Right hindlimb (tissue), 1 donor: ENCODE data around the gene NIPSNAP2.
"Not testable (repeated sequence)": the region's sequence is repeated elsewhere in the genome, so short reads cannot be mapped to it uniquely, and the experiment has no call there.

Experiments
- DNase-seq: peaks from one replicate; pipeline ENCODE4 v3.0.0-alpha.2; 2018

NIPSNAP2 gene

DNA sequence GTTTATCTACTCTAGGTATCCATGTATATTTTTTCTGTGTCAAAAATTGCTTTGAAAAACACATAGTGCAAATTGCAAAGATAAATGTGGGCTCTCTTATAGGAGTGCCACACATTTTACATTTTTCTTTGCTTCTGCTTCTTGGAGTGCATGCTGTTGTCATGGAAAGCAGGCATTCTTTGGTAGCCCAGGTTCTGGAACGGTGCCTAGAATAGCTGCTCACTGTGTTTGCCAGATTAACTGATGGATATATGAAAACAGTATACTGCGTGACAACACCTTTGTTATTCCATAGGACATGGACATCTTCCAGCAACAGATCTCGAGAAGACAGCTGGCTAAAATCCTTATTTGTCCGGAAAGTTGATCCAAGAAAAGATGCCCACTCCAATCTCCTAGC is 13.4 kb downstream of the NIPSNAP2 start:
- DNase-seq: no peak

GRCh38 chr7:55980266-55980665 is 15.9 kb downstream of the NIPSNAP2 start:
- DNase-seq: no peak

DNA sequence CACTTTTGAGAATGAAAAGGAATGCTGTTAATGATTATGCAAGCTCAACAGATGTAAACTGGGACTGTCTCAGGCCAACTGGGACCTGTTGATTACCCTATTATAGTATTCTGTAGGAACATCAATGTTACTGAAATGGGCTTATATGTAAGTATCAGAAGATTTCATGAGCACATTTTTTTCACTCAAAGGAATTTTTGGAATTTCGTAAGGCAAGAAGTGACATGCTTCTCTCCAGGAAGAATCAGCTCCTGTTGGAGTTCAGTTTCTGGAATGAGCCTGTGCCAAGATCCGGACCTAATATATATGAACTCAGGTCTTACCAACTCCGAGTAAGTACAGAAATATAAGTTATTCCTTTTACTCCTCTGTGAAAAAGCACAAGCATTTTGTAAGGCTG is 19.2 kb downstream of the NIPSNAP2 start:
- DNase-seq: no peak

DNA sequence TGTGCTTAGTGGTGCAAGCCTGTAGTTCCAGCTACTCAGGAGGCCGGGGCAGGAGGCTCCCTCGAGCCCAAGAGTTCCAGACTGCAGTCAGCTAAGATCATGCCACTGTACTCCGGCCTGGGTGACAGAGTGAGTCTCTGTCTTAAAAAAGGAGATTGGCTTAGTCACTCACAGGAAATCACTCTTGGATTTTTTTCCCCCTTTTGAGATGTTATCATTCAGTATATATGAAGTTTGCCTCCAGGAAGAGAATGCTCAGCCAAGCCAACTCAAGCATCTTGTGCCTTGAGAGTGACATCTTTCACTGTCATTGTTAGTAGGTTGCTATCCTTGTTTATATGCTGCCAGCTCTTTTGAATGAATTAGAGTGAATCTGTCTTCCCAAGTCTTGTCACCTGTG is 28.0 kb downstream of the NIPSNAP2 start:
- no peak for DNase-seq

- DNase-seq: no peak
Measured at GRCh38 chr7:55996856-55997500, 32.6 kb downstream of the NIPSNAP2 start.

GRCh38 chr7:56003749-56004148 is 39.4 kb downstream of the NIPSNAP2 start:
- no peak for DNase-seq

GRCh38 chr7:56007167-56007652 is 42.8 kb downstream of the NIPSNAP2 start:
- no peak for DNase-seq

DNA sequence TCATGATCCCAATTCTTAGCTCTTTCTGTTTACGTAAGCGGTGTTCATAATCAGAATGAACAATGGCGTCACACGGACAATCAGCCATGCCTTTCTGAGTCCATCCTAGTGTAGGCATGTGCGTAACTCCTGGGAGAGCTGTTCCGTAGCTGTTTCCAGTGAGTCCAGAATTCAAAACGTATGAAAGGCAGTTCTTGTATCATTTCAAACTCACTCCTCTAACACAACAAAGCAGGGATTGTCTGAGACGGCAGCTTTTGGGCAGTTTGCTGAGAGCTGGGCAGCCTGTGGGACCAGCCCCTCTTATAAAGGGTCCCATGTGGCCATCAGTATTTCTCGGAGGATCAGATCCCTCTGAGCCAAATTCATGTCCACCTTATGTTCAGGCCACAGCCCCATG is 43.5 kb downstream of the NIPSNAP2 start:
- DNase-seq: no peak

DNA sequence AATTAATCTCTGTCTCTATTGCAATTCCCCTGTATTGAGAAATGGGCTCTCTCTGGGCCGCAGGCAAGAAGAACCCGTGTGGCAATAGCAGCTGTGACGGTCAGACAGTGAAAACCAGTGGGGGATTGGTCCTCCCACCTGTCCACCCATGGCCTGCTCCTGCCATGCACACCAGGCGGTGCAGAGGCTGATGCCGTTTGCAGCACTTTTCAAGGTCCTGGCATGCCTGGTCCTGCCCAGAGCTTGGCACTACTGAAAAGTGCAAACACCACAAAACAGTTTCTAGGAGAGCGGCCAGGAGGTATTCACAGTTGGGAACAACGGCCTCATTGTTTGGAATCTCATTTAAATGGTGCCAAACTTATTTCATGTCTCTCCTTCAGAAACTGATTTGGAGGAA is 45.3 kb downstream of the NIPSNAP2 start:
- DNase-seq: no peak

- not testable (repeated sequence) for DNase-seq
Measured at GRCh38 chr7:56017015-56017414, 52.6 kb downstream of the NIPSNAP2 start.

GRCh38 chr7:56019501-56019900 is 55.1 kb downstream of the NIPSNAP2 start:
- DNase-seq: no peak

- no peak for DNase-seq
Measured at GRCh38 chr7:56023500-56023899, 59.1 kb downstream of the NIPSNAP2 start.

- no peak for DNase-seq
Measured at GRCh38 chr7:56026538-56026937, 62.2 kb downstream of the NIPSNAP2 start.

DNA sequence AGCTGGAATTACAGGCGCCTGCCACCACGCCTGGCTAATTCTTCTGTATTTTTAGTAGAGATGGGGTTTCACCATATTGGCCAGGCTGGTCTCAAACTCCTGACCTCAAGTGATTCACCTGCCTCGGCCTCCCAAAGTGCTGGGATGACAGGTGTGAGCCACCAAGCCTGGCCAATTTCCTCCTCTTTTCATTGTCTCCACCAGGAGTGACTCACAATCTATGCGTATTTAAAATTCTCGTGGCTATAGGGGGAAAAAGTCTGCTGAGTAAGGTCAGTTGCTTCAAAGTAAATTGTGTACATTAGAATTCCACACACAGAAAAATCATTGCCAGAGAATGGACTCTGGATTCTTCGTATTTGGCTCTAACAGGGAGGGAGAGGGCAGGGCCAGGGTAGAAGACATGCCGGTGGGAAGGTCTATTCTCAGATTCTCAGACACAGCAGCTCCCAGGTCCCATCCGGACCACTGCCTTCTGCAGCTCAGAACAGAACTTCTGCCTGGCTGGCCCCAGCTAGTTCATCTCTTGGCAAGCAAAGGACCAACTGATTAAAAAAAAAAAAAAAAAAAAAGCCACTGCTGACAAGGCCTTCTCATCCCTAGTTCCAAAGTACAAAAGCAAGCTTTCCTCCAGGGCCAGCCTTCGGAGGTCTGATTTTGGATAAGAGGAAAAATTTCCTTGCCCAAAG is 64.7 kb downstream of the NIPSNAP2 start:
- no peak for DNase-seq

GRCh38 chr7:56030340-56030739 is 66.0 kb downstream of the NIPSNAP2 start:
- no peak for DNase-seq

GRCh38 chr7:56031556-56031955 is 67.2 kb downstream of the NIPSNAP2 start:
- not testable (repeated sequence) for DNase-seq

GRCh38 chr7:56032578-56032977 is 68.2 kb downstream of the NIPSNAP2 start:
- DNase-seq: not testable (repeated sequence)

- DNase-seq: peak; percentile 79
Measured at GRCh38 chr7:56033671-56034432, 69.5 kb downstream of the NIPSNAP2 start.

DNA sequence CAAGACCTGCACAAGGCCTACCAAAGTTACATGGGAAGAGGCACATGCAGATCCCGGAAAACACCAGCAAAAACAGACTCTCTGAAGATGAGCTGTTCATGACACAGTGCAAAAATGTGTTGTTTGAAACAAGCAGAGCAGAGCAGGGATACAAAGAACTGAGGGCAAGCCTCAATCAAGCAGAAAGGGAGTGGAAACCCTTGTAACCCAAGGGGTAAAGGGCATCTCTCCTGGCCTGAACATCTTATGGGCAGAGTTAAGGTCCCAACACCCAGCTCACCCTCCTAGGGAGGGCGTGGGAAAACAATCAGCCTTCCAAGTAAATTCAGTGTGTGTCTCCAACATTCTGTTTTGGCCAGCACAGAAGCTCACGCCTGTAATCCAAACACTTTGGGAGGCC is 76.3 kb downstream of the NIPSNAP2 start:
- DNase-seq: no peak

DNA sequence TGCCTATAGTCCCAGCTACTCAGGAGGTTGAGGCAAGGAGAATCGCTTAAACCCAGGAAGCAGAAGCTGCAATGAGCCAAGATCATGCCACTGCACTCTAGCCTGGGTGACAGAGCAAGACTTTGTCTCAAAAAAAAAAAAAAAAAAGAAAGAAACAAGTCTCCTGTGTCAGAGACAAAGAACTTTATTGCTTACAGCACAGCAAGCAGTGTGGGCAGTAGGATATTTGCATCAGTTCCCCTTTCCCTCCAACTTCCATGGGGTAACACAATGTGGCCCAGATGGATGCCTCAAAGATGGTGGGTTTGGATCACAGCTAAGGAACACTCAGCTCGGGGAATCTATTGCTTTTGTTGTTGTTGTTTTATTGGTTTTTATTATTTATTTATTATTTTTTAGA is 81.4 kb downstream of the NIPSNAP2 start:
- DNase-seq: not testable (repeated sequence)

DNA sequence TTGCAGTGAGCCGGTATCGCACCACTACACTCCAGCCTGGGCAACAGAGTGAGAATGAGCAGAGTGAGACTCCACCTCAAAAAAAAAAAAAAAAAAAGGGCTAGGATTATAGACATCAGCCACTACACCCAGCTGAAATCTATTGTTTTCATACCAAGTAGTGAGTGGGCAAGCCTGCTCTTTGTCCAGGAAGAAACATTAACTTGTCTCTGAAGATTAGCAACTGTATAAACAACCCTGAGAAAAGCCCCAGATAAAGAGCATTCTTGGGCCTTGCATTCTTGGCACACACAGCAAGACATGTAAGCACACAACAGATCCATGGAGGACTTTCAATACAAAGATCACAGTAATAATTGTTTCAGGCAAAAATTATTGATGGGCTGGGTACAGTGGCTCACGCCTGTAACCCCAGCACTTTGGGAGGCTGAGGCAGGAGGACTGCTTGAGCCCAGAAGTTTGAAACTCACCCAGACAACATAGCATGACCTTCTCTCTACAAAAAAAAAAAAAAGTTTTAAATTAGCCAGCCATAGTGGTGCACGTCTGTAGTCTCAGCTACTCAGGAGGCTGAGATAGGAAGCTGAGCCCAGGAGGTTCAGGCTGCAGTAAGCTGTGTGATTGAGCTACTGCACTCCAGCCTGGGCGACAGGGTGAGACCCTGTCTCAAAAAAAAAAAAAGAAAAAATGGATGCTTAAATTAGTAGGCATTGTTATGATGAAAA is 82.5 kb downstream of the NIPSNAP2 start:
- DNase-seq: no peak

DNA sequence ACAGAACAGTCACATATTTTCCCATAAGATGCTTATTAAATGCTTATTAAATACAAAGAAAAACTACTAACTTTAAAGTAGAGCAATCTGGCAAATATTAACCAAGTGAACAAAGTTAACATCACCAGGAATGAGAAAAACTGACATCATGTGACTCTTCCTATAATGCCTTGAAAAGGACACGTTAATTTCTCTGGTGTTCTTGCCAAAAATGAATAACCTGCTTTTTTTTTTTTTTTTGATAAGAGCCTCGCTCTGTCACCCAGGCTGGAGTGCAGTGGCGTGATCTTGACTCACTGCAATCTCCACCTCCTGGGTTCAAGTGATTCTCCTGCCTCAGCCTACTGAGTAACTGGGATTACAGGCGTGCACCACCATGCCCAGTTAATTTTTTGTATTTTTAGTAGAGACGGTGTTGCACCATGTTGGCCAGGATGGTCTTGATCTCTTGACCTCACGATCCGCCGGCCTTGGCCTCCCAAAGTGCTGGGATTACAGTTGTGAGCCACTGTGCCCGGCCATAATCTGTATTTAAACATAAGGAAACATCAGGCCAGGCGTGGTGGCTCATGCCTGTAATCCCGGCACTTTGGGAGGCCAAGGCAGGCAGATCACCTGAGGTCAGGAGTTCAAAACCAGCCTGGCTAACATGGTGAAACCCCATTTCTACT is 83.2 kb downstream of the NIPSNAP2 start:
- DNase-seq: not testable (repeated sequence)

DNA sequence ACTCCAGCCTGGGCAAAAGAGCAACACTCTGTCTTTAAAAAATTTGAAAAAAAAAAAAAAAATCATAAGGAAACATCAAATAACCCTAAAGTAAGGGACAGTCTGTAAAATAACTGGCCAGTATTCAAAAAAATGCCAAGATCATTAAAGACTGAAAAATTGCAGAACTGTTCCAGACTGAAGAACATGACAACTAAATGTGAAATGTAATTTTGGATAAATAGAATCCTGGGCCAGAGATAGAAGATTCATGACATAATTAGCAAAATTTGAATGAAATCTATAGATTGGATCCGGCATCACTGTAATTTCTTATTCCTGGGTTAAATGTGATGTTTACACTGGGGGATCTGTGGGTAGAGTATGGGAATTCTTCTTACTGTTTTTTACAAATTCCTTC is 83.9 kb downstream of the NIPSNAP2 start:
- DNase-seq: no peak
